ENCODE results near the gene ST7. TPM values are rescaled to one million over a fixed set of nuclear protein-coding genes. Genes with fewer than 3 reads are reported as not detected.

The ST7 gene
- total and polyA plus RNA-seq, 2 of the 8 experiments (the other 6 are each of a cell fraction or from before 2014, with no cell fraction given) = 16.3 to 18.0 TPM

DNA sequence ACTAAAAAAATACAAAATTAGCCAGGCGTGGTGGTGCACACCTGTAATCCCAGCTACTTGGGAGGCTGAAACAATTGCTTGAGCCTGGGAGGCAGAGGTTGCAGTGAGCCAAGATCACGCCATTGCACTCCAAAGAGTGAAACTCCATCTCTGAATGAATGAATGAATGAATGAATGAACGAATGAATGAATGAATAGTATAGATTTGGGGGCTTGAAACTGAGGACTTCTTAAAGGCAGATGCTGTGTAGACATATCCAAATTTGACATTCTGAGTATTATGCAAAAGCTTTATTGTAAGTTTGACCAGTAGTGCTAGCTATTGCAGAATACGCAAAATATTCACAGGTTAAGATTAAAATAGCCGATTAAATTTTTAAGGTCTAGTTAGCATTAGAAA is 30.8 kb upstream of the ST7 start:
- Histone ChIP-seq H3K27me3 (replicated peaks in 1 of 4; ENCODE audit: control insufficient read depth in 3 of 4, extremely low read depth in 1 of 4, insufficient read depth in 3 of 4, low read length in 3 of 4) (no peaks in the 10 kb centered on the region), H3K18ac (ENCODE audit: extremely low read depth, low read length) (no peak overlapping the region), H2BK12ac (ENCODE audit: low read depth, low read length) (no peak overlapping the region), H4K91ac (replicated peaks; ENCODE audit: insufficient read length, low read length) (no peak overlapping the region), H2BK120ac (replicated peaks; ENCODE audit: low read depth, low read length) (no peak overlapping the region), H3K27ac (ENCODE audit: low read depth, low read length) (no peak overlapping the region), H3K23me2 (ENCODE audit: low read depth, low read length) (peaks cover 2% of the 10 kb centered on the region; the same call in 1 of the 2 replicates), H4K5ac (ENCODE audit: insufficient read length, low read depth, low read length) (no peak overlapping the region), H2AFZ (ENCODE audit: low read length) (no peak overlapping the region), H3K9ac (replicated peaks in 1 of 4; ENCODE audit: extremely low read depth in 1 of 4, low read depth in 3 of 4, low read length in 3 of 4) (no peak overlapping the region), H3K56ac (replicated peaks; ENCODE audit: insufficient read length, low read depth, low read length) (no peak overlapping the region), H3K4ac (replicated peaks; ENCODE audit: insufficient read length, low read depth, low read length) (no peak overlapping the region), H3K4me3 (ENCODE audit: extremely low read depth in 1 of 4, insufficient read depth in 2 of 4, low read depth in 3 of 4, low read length in 4 of 4) (no peak overlapping the region), H4K20me1 (replicated peaks in 1 of 2; ENCODE audit: control insufficient read depth in 1 of 2, insufficient read depth in 2 of 2, low read length in 2 of 2) (no peaks in the 10 kb centered on the region), H2BK15ac (ENCODE audit: low read length) (no peak overlapping the region), H4K8ac (ENCODE audit: extremely low read depth, insufficient read depth, low read length) (no peak overlapping the region), H3K36me3 (ENCODE audit: control insufficient read depth in 2 of 4, insufficient read depth in 4 of 4, low read length in 3 of 4) (peaks cover 0 to 19% (median 3%) of the 10 kb centered on the region in 4 experiments; a peak in 6 of 8 replicates), H3K14ac (ENCODE audit: insufficient read length) (no peak overlapping the region), H2BK20ac (ENCODE audit: low read length) (no peak overlapping the region), H2BK5ac (ENCODE audit: low read depth, low read length) (no peak overlapping the region), H2AK5ac (ENCODE audit: low read depth, low read length) (no peak overlapping the region), H3K23ac (ENCODE audit: insufficient read length) (no peak overlapping the region), H3K79me2 (ENCODE audit: control insufficient read depth in 1 of 2, insufficient read depth in 2 of 2, low read length in 2 of 2) (no peaks in the 10 kb centered on the region), H3K79me1 (ENCODE audit: low read depth, low read length) (no peaks in the 10 kb centered on the region), H3K4me2 (ENCODE audit: insufficient read depth in 1 of 2, low read depth in 2 of 2, low read length in 2 of 2) (no peak overlapping the region), H3K4me1 (replicated peaks in 1 of 4; ENCODE audit: control insufficient read depth in 3 of 4, insufficient read depth in 4 of 4, low read length in 3 of 4) (no peaks in the 10 kb centered on the region), H3K9me3 (ENCODE audit: insufficient read depth in 2 of 2, low read depth in 1 of 2, low read length in 1 of 2) (no peaks in the 10 kb centered on the region)
- POLR2A ChIA-PET (ENCODE audit: partially characterized antibody) = interaction anchor here (0.8 to 1.3 kb wide), 3 partner anchors 10 to 37 kb away, joined by 3 to 4 read pairs (median 3); no protein-coding TSS in a partner anchor
- CTCF ChIA-PET (ENCODE audit: partially characterized antibody) = interaction anchor here (1.9 kb wide), 1 partner anchor 10 kb away, joined by 7 read pairs; no protein-coding TSS in a partner anchor
- no peak for FAIRE-seq
- DNase-seq (ENCODE audit: low read depth in 1 of 2, low spot score in 2 of 2) = no peak
- 79% methylated on average over 5 of the region's 5 CpGs; no CpG with 5 or more reads in 1 of the 2 experiments for WGBS, 2 experiments (ENCODE audit: extremely low coverage in 1 of 2, insufficient coverage in 1 of 2, insufficient read length in 1 of 2, insufficient replicate concordance in 2 of 2, low coverage in 1 of 2, low lambda C conversion rate in 2 of 2, missing lambda C conversion rate in 1 of 2)
- TF ChIP-seq FOSL1 (IDR thresholded peaks at IDR 0.05; ENCODE audit: insufficient read depth, low read depth, low read length) (no peak), GTF2F1 (IDR thresholded peaks at IDR 0.05; ENCODE audit: borderline replicate concordance, low read depth, low read length) (no peak), ASH2L (IDR thresholded peaks at IDR 0.05; ENCODE audit: low read length) (no peak), KDM5A (IDR thresholded peaks at IDR 0.05; ENCODE audit: low read length) (no peak), TAF1 (IDR thresholded peaks at IDR 0.05; ENCODE audit: low read depth, low read length) (no peak), EGR1 (IDR thresholded peaks at IDR 0.05; ENCODE audit: borderline replicate concordance, low read depth, low read length) (no peak), SRF (IDR thresholded peaks at IDR 0.05; ENCODE audit: low read depth, low read length) (no peak), MAFK (IDR thresholded peaks at IDR 0.05; ENCODE audit: low read depth, low read length) (no peak), CTBP2 (IDR thresholded peaks at IDR 0.05; ENCODE audit: borderline replicate concordance, insufficient read depth, insufficient read length, low read length) (no peak), EP300 (IDR thresholded peaks at IDR 0.05; ENCODE audit: borderline replicate concordance in 1 of 2, low read depth in 2 of 2, low read length in 2 of 2) (no peak), NRF1 (IDR thresholded peaks at IDR 0.05; ENCODE audit: low read depth, low read length) (no peak), HDAC2 (IDR thresholded peaks at IDR 0.05; ENCODE audit: borderline replicate concordance in 1 of 2, low read depth in 2 of 2, low read length in 2 of 2) (no peak), TBP (IDR thresholded peaks at IDR 0.05; ENCODE audit: low read depth, low read length) (no peak), CREB1 (IDR thresholded peaks at IDR 0.05) (no peak), CHD2 (IDR thresholded peaks at IDR 0.05; ENCODE audit: low read length) (no peak)

Measured in H1 (cell line).